ENCODE results near the gene EPHA1.
A peak's percentile ranks its signal among the peaks of the same experiment; 100 is the strongest.
"Not testable (repeated sequence)": the region's sequence is repeated elsewhere in the genome, so short reads cannot be mapped to it uniquely, and the experiment has no call there.

The EPHA1 gene

GRCh38 chr7:143396182-143396581 lies 12.5 kb downstream of the EPHA1 start:
- H3K4me3 ChIP-seq (ENCODE audit: low read depth, low read length): no peak overlapping the region
- no peak for TF ChIP-seq CTCF (IDR thresholded peaks at IDR 0.05; ENCODE audit: control insufficient read depth, extremely low read depth, insufficient read depth)
- DNase-seq (ENCODE audit: low read depth): no peak

GRCh38 chr7:143395187-143396149 lies 13.2 kb downstream of the EPHA1 start:
- H3K4me3 ChIP-seq (ENCODE audit: low read depth, low read length): no peak overlapping the region
- TF ChIP-seq CTCF (IDR thresholded peaks at IDR 0.05; ENCODE audit: control insufficient read depth, extremely low read depth, insufficient read depth): no peak
- DNase-seq (ENCODE audit: low read depth): peak; percentile 36

GRCh38 chr7:143394777-143395176 lies 13.9 kb downstream of the EPHA1 start:
- no peak for DNase-seq (ENCODE audit: low read depth)
- H3K4me3 ChIP-seq (ENCODE audit: low read depth, low read length): no peak overlapping the region

GRCh38 chr7:143394068-143394467 lies 14.6 kb downstream of the EPHA1 start:
- no peak for DNase-seq (ENCODE audit: low read depth)

More at GRCh38 chr7:143394777-143395176, 13.9 kb downstream of the EPHA1 start:
- TF ChIP-seq CTCF (IDR thresholded peaks at IDR 0.05; ENCODE audit: control insufficient read depth, extremely low read depth, insufficient read depth): no peak

GRCh38 chr7:143393267-143394041 lies 15.2 kb downstream of the EPHA1 start:
- no peak overlapping the region for H3K4me3 ChIP-seq (ENCODE audit: low read depth, low read length)
- no peak for TF ChIP-seq CTCF (IDR thresholded peaks at IDR 0.05; ENCODE audit: control insufficient read depth, extremely low read depth, insufficient read depth)
- no peak for DNase-seq (ENCODE audit: low read depth)

More at GRCh38 chr7:143394068-143394467, 14.6 kb downstream of the EPHA1 start:
- no peak overlapping the region for H3K4me3 ChIP-seq (ENCODE audit: low read depth, low read length)
- no peak for TF ChIP-seq CTCF (IDR thresholded peaks at IDR 0.05; ENCODE audit: control insufficient read depth, extremely low read depth, insufficient read depth)

GRCh38 chr7:143392875-143393266 lies 15.8 kb downstream of the EPHA1 start:
- DNase-seq (ENCODE audit: low read depth): no peak
- TF ChIP-seq CTCF (IDR thresholded peaks at IDR 0.05; ENCODE audit: control insufficient read depth, extremely low read depth, insufficient read depth): no peak
- no peak overlapping the region for H3K4me3 ChIP-seq (ENCODE audit: low read depth, low read length)

GRCh38 chr7:143392427-143392826 lies 16.2 kb downstream of the EPHA1 start:
- not testable (repeated sequence) for H3K4me3 ChIP-seq (ENCODE audit: low read depth, low read length); DNase-seq (ENCODE audit: low read depth)
